ENCODE measurements around the gene NUP35. TPM values are rescaled to one million over a fixed set of nuclear protein-coding genes. Genes with fewer than 3 reads are reported as not detected.
"Not testable (repeated sequence)": the region's sequence is repeated elsewhere in the genome, so short reads cannot be mapped to it uniquely, and the experiment has no call there.

NUP35 gene
- total RNA-seq, 4 donors from 2014 or later, result 0.75 to 29.1 (median 8.0) TPM

- no peak for DNase-seq
- Histone ChIP-seq H3K27ac (no peak overlapping the region), H3K36me3 (no peaks in the 10 kb centered on the region), H3K4me3 (no peak overlapping the region), H3K4me1 (peaks cover 0 to 3% (median 0%) of the 10 kb centered on the region in 4 donors), H3K27me3 (no peaks in the 10 kb centered on the region), H3K9me3 (no peaks in the 10 kb centered on the region)
- TF ChIP-seq POLR2AphosphoS5 (IDR thresholded peaks at IDR 0.05) (no peak), POLR2A (IDR thresholded peaks at IDR 0.05) (no peak), EP300 (IDR thresholded peaks at IDR 0.05; ENCODE audit: low read depth) (no peak), CTCF (IDR thresholded peaks at IDR 0.05) (no peak)
- WGBS, 2 donors (ENCODE audit: low coverage in 1 of 2), result 81 to 90% methylated on average over 2 of the region's 2 CpGs
- intact Hi-C loops (cut with DNase I; ENCODE audit: low total_unique reads), result no loop called here
- in situ Hi-C loops (cut with MboI; ENCODE audit: low pct_ligation_motif_present in 1 of 4, low pct_unique_long_range_greater_than_20kb in 1 of 4, low sequenced_read_pairs in 3 of 4), result no loop called here
These were observed 25.2 kb downstream of the NUP35 start for GRCh38 chr2:183149489-183149888.

GRCh38 chr2:183152280-183152679 lies 28.0 kb downstream of the NUP35 start:
- H3K4me1 ChIP-seq; H3K36me3 ChIP-seq; in situ Hi-C loops (cut with MboI; ENCODE audit: low pct_ligation_motif_present in 1 of 4, low pct_unique_long_range_greater_than_20kb in 1 of 4, low sequenced_read_pairs in 3 of 4); intact Hi-C loops (cut with DNase I; ENCODE audit: low total_unique reads); H3K27ac ChIP-seq; H3K27me3 ChIP-seq; DNase-seq; H3K9me3 ChIP-seq; H3K4me3 ChIP-seq: not testable (repeated sequence)
- WGBS, 2 donors (ENCODE audit: low coverage in 1 of 2), result 97 to 100% methylated on average over 3 of the region's 3 CpGs

GRCh38 chr2:183153967-183154366 lies 29.7 kb downstream of the NUP35 start:
- in situ Hi-C loops (cut with MboI; ENCODE audit: low pct_ligation_motif_present in 1 of 4, low pct_unique_long_range_greater_than_20kb in 1 of 4, low sequenced_read_pairs in 3 of 4), result no loop called here
- Histone ChIP-seq H3K9me3 (no peaks in the 10 kb centered on the region), H3K27ac (no peak overlapping the region), H3K4me3 (no peak overlapping the region), H3K4me1 (no peaks in the 10 kb centered on the region), H3K36me3 (peaks cover 0 to 3% (median 0%) of the 10 kb centered on the region in 4 donors), H3K27me3 (no peaks in the 10 kb centered on the region)
- DNase-seq, result no peak
- TF ChIP-seq POLR2AphosphoS5 (IDR thresholded peaks at IDR 0.05), result no peak
- TF ChIP-seq CTCF (IDR thresholded peaks at IDR 0.05), result no peak
- no peak for TF ChIP-seq POLR2A (IDR thresholded peaks at IDR 0.05)
- no peak for TF ChIP-seq EP300 (IDR thresholded peaks at IDR 0.05; ENCODE audit: low read depth)
- 96 to 100% methylated on average over 1 to 3 of the region's 3 CpGs for WGBS, 2 donors (ENCODE audit: low coverage in 1 of 2)
- intact Hi-C loops (cut with DNase I; ENCODE audit: low total_unique reads), result no loop called here

- H3K27ac ChIP-seq; DNase-seq; H3K36me3 ChIP-seq; H3K9me3 ChIP-seq; H3K4me1 ChIP-seq; H3K4me3 ChIP-seq; in situ Hi-C loops (cut with MboI; ENCODE audit: low pct_ligation_motif_present in 1 of 4, low pct_unique_long_range_greater_than_20kb in 1 of 4, low sequenced_read_pairs in 3 of 4); intact Hi-C loops (cut with DNase I; ENCODE audit: low total_unique reads); H3K27me3 ChIP-seq: not testable (repeated sequence)
- 60 to 65% methylated on average over 3 to 4 of the region's 4 CpGs for WGBS, 2 donors (ENCODE audit: low coverage in 1 of 2)
These were observed 30.5 kb downstream of the NUP35 start for GRCh38 chr2:183154772-183155171.

GRCh38 chr2:183157131-183157530 lies 32.9 kb downstream of the NUP35 start:
- Histone ChIP-seq H3K27me3 (no peaks in the 10 kb centered on the region), H3K27ac (no peak overlapping the region), H3K9me3 (no peaks in the 10 kb centered on the region), H3K4me1 (no peaks in the 10 kb centered on the region), H3K36me3 (peaks cover 0 to 26% (median 7%) of the 10 kb centered on the region in 4 donors), H3K4me3 (no peak overlapping the region)
- WGBS, 2 donors (ENCODE audit: low coverage in 1 of 2), result 84% methylated on average over 4 of the region's 4 CpGs
- DNase-seq, result no peak
- in situ Hi-C loops (cut with MboI; ENCODE audit: low pct_ligation_motif_present in 1 of 4, low pct_unique_long_range_greater_than_20kb in 1 of 4, low sequenced_read_pairs in 3 of 4), result no loop called here
- no peak for TF ChIP-seq CTCF (IDR thresholded peaks at IDR 0.05)
- no peak for TF ChIP-seq POLR2A (IDR thresholded peaks at IDR 0.05)
- no peak for TF ChIP-seq POLR2AphosphoS5 (IDR thresholded peaks at IDR 0.05)
- no peak for TF ChIP-seq EP300 (IDR thresholded peaks at IDR 0.05; ENCODE audit: low read depth)
- intact Hi-C loops (cut with DNase I; ENCODE audit: low total_unique reads), result no loop called here

Measured in transverse colon (tissue), 4 donors.